ENCODE measurements around the gene CYP2A13. TPM values are rescaled to one million over a fixed set of nuclear protein-coding genes. Genes with fewer than 3 reads are reported as not detected.

CYP2A13 gene
- polyA plus RNA-seq, 1 donor (not counting 4 experiments of a cell fraction or from before 2014, with no cell fraction given) = not detected

DNA sequence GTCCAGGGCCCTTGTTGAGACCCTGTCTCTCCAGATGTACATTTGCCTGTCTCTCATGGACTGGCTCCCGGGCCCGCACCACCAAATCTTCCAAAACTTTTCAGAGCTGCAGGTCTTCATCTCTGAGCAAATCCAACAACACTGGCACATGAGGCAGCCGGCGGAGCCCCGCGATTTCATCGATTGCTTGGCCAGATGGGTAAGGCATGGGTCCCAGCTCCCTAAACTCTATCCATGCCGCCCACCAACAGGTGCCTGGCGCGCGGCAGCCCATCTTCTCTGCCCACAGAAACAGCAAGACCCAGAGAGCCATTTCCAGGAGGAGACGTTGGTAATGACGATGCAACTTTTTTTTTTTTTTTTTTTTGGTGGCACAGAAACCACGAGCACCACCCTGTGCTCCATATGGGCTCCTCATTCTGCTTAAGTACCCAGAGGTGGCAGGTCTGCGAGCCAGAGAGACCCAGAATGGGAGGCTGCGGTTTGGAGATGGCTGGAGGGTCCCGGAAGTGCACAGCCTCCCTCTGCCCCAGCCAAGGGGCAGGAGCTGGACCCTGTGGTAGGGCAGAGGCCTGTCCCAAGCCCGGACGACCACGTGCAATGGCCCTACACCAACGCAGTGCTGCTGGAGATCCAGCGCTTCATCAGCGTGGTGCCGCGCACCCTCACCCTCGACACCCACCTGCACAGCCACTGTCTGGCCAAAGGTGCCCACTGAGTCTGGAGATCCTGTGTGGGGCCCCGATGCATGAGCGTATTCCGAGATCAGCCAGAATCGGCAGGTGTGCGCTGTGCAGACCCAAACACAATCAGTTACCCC, 48.6 kb downstream of the CYP2A13 start:
- H3K4me2 ChIP-seq (ENCODE audit: control insufficient read depth, extremely low read depth, insufficient read depth, low read depth, low read length) = no peak overlapping the region
- FAIRE-seq (no peak), DNase-seq (ENCODE audit: low read depth, low spot score) (no peak)
- H3K36me3 ChIP-seq (ENCODE audit: control insufficient read depth in 2 of 2, extremely low read depth in 1 of 2, insufficient read depth in 2 of 2, low read length in 2 of 2) = no peaks in the 10 kb centered on the region
- no peak overlapping the region for H3K4me3 ChIP-seq (ENCODE audit: control insufficient read depth in 2 of 3, extremely low read depth in 1 of 3, insufficient read depth in 2 of 3, low read depth in 1 of 3, low read length in 3 of 3)
- H3K4me1 ChIP-seq (ENCODE audit: control insufficient read depth, extremely low read depth, insufficient read depth, low read length) = peaks cover 2% of the 10 kb centered on the region
- no peaks in the 10 kb centered on the region for H3K9me1 ChIP-seq (ENCODE audit: control insufficient read depth, extremely low read depth, insufficient read depth, low read length)
- no peaks in the 10 kb centered on the region for H4K20me1 ChIP-seq (ENCODE audit: control insufficient read depth, extremely low read depth, insufficient read depth, low read length)
- TF ChIP-seq EZH2 (IDR thresholded peaks at IDR 0.05; ENCODE audit: low read length) = no peak
- TF ChIP-seq, protein P1, sequence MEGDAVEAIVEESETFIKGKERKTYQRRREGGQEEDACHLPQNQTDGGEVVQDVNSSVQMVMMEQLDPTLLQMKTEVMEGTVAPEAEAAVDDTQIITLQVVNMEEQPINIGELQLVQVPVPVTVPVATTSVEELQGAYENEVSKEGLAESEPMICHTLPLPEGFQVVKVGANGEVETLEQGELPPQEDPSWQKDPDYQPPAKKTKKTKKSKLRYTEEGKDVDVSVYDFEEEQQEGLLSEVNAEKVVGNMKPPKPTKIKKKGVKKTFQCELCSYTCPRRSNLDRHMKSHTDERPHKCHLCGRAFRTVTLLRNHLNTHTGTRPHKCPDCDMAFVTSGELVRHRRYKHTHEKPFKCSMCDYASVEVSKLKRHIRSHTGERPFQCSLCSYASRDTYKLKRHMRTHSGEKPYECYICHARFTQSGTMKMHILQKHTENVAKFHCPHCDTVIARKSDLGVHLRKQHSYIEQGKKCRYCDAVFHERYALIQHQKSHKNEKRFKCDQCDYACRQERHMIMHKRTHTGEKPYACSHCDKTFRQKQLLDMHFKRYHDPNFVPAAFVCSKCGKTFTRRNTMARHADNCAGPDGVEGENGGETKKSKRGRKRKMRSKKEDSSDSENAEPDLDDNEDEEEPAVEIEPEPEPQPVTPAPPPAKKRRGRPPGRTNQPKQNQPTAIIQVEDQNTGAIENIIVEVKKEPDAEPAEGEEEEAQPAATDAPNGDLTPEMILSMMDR (optimal IDR thresholded peaks at IDR 0.05 in 1 of 3, IDR thresholded peaks at IDR 0.05 in 1 of 3, conservative IDR thresholded peaks at IDR 0.05 in 1 of 3; ENCODE audit: extremely low read depth in 1 of 3, insufficient read depth in 2 of 3, low read length in 3 of 3) = no peak
- no peak overlapping the region for H3K27ac ChIP-seq (ENCODE audit: control insufficient read depth, insufficient read depth, low read length)
- H2AFZ ChIP-seq (ENCODE audit: control insufficient read depth, low read length) = no peak overlapping the region
- H3K27me3 ChIP-seq (ENCODE audit: control insufficient read depth, extremely low read depth, insufficient read depth, low read length) = peaks cover 19% of the 10 kb centered on the region
- no peak overlapping the region for H3K9ac ChIP-seq (ENCODE audit: control insufficient read depth, extremely low read depth, insufficient read depth, low read length)
- no peaks in the 10 kb centered on the region for H3K79me2 ChIP-seq (ENCODE audit: control insufficient read depth, insufficient read depth, low read length)
- dilution Hi-C loops (cut with MboI; ENCODE audit: extremely low pct_ligation_motif_present, low sequenced_read_pairs) = no loop called here
- H3K9me3 ChIP-seq (ENCODE audit: control insufficient read depth, low read depth, low read length) = no peaks in the 10 kb centered on the region

DNA sequence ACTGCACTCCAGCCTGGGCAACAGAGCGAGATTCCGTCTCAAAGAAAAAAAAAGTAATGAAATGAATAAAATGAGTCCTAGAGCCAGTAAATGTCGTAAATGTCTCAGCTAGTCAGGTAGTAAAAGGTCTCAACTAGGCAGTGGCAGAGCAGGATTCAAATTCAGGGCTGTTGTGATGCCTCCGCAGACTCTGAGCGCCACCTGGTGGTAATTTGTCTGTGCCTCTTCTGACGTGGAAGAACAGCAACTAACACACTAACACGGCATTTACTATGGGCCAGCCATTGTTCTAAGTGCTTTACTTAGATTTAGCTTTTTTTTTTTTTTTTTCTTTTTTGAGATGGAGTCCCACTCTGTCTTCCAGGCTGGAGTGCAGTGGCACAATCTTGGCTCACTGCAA, 56.2 kb downstream of the CYP2A13 start:
- Histone ChIP-seq H3K4me2 (ENCODE audit: control insufficient read depth, extremely low read depth, insufficient read depth, low read depth, low read length) (no peak overlapping the region), H3K4me3 (ENCODE audit: control insufficient read depth in 2 of 3, extremely low read depth in 1 of 3, insufficient read depth in 2 of 3, low read depth in 1 of 3, low read length in 3 of 3) (no peak overlapping the region), H3K27me3 (ENCODE audit: control insufficient read depth, extremely low read depth, insufficient read depth, low read length) (no peaks in the 10 kb centered on the region), H4K20me1 (ENCODE audit: control insufficient read depth, extremely low read depth, insufficient read depth, low read length) (no peaks in the 10 kb centered on the region), H3K9me3 (ENCODE audit: control insufficient read depth, low read depth, low read length) (no peaks in the 10 kb centered on the region), H3K4me1 (ENCODE audit: control insufficient read depth, extremely low read depth, insufficient read depth, low read length) (no peaks in the 10 kb centered on the region), H2AFZ (ENCODE audit: control insufficient read depth, low read length) (no peak overlapping the region), H3K36me3 (ENCODE audit: control insufficient read depth in 2 of 2, extremely low read depth in 1 of 2, insufficient read depth in 2 of 2, low read length in 2 of 2) (no peaks in the 10 kb centered on the region), H3K9me1 (ENCODE audit: control insufficient read depth, extremely low read depth, insufficient read depth, low read length) (no peaks in the 10 kb centered on the region), H3K9ac (ENCODE audit: control insufficient read depth, extremely low read depth, insufficient read depth, low read length) (no peak overlapping the region), H3K79me2 (ENCODE audit: control insufficient read depth, insufficient read depth, low read length) (no peaks in the 10 kb centered on the region), H3K27ac (ENCODE audit: control insufficient read depth, insufficient read depth, low read length) (no peak overlapping the region)
- FAIRE-seq (peak; percentile 58), DNase-seq (ENCODE audit: low read depth, low spot score) (peak; percentile 48)
- dilution Hi-C loops (cut with MboI; ENCODE audit: extremely low pct_ligation_motif_present, low sequenced_read_pairs) = no loop called here
- TF ChIP-seq EZH2 (IDR thresholded peaks at IDR 0.05; ENCODE audit: low read length) = no peak
- TF ChIP-seq, protein P1 (optimal IDR thresholded peaks at IDR 0.05 in 1 of 3, IDR thresholded peaks at IDR 0.05 in 1 of 3, conservative IDR thresholded peaks at IDR 0.05 in 1 of 3; ENCODE audit: extremely low read depth in 1 of 3, insufficient read depth in 2 of 3, low read length in 3 of 3) = peak; percentile 84 to 90 (median 85)

Other genes starting within 250 kb of the CYP2A13 start
- gene CYP2A6, start 238.0 kb upstream of the CYP2A13 start, polyA plus RNA-seq = not detected in 3 replicates
- not detected in 3 replicates for gene CYP2A7, start 206.2 kb upstream of the CYP2A13 start, polyA plus RNA-seq
- not detected in 3 replicates for gene CYP2B6, start 97.2 kb upstream of the CYP2A13 start, polyA plus RNA-seq
- not detected in 3 replicates for gene CYP2F1, start 26.0 kb downstream of the CYP2A13 start, polyA plus RNA-seq
- gene CYP2S1, start 104.8 kb downstream of the CYP2A13 start, polyA plus RNA-seq = 4.9 to 5.8 TPM (median 4.9 TPM) in 3 replicates
- gene AXL, start 130.8 kb downstream of the CYP2A13 start, polyA plus RNA-seq = 12.2 to 36.3 TPM (median 21.7 TPM) in 3 replicates
- gene HNRNPUL1, start 175.9 kb downstream of the CYP2A13 start, polyA plus RNA-seq = 21.1 to 48.3 TPM (median 40.2 TPM) in 3 replicates
- gene CCDC97, start 221.7 kb downstream of the CYP2A13 start, polyA plus RNA-seq = 6.8 to 9.6 TPM (median 9.5 TPM) in 3 replicates

Measured in keratinocyte (primary cell).